NOMO-1 treated with dmso at 0.1 percent for 144 hours (cell line): ENCODE data around the gene DCTN5.
"Not testable (repeated sequence)": the region's sequence is repeated elsewhere in the genome, so short reads cannot be mapped to it uniquely, and the experiment has no call there.

Experiments
- DNase-seq: peaks from one replicate; lab custom pipeline; 2025; ENCODE audit not compliant: unreplicated experiment; lab: John Stamatoyannopoulos, UW

Gene DCTN5

GRCh38 chr16:23640931-23641765 lies at the start of gene DCTN5, which contains the start of gene PALB2:
DCTN5 (plus strand) TSS chr16:23641466; CDS start chr16:23641543, 77 bp downstream.
PALB2 (minus strand) TSS chr16:23641310; CDS start chr16:23641157, 153 bp downstream.
- peak; percentile 94 for DNase-seq

GRCh38 chr16:23594186-23594585 lies 47.1 kb upstream of the DCTN5 start:
- DNase-seq: no peak

- no peak for DNase-seq
Measured at GRCh38 chr16:23595246-23595950, 45.9 kb upstream of the DCTN5 start.

GRCh38 chr16:23595951-23596720 lies 45.1 kb upstream of the DCTN5 start, which contains the start of gene NDUFAB1:
NDUFAB1 (minus strand) TSS chr16:23596316; CDS start chr16:23596290, 26 bp downstream.
- DNase-seq: peak; percentile 77

- DNase-seq: peak; percentile 39
Measured at GRCh38 chr16:23597003-23597756, 44.1 kb upstream of the DCTN5 start.

- no peak for DNase-seq
Measured at GRCh38 chr16:23607726-23608125, 33.5 kb upstream of the DCTN5 start.

- no peak for DNase-seq
Measured at GRCh38 chr16:23608194-23608593, 33.1 kb upstream of the DCTN5 start.

GRCh38 chr16:23609929-23610328 lies 31.3 kb upstream of the DCTN5 start:
- no peak for DNase-seq

GRCh38 chr16:23610905-23611304 lies 30.4 kb upstream of the DCTN5 start:
- DNase-seq: not testable (repeated sequence)

GRCh38 chr16:23611936-23612335 lies 29.3 kb upstream of the DCTN5 start:
- no peak for DNase-seq

GRCh38 chr16:23615805-23616204 lies 25.5 kb upstream of the DCTN5 start:
- no peak for DNase-seq

GRCh38 chr16:23624092-23624491 lies 17.2 kb upstream of the DCTN5 start:
- DNase-seq: no peak

GRCh38 chr16:23629516-23629915 lies 11.8 kb upstream of the DCTN5 start:
- DNase-seq: no peak

- DNase-seq: not testable (repeated sequence)
Measured at GRCh38 chr16:23631874-23632273, 9.4 kb upstream of the DCTN5 start.

- no peak for DNase-seq
Measured at GRCh38 chr16:23634461-23635036, 6.7 kb upstream of the DCTN5 start.

- no peak for DNase-seq
Measured at GRCh38 chr16:23635958-23636357, 5.3 kb upstream of the DCTN5 start.

- DNase-seq: no peak
Measured at GRCh38 chr16:23640615-23640930, 693 bp upstream of the DCTN5 start.

GRCh38 chr16:23642246-23642774 lies 1.0 kb downstream of the DCTN5 start:
- DNase-seq: no peak

- no peak for DNase-seq
Measured at GRCh38 chr16:23650674-23651416, 9.6 kb downstream of the DCTN5 start.
